HCT116 (cell line): ENCODE measurements around the gene SLC36A2.

ENCODE experiments used
- EZH2 ChIP-seq: fragments of 200-600 bp; sonication (generic); IDR thresholded peaks from 2 replicates; pipeline ENCODE4 v1.6.1; 2017; ENCODE audit warnings: antibody characterized with exemption, mixed run types
- JUND ChIP-seq: IDR thresholded peaks from 2 replicates; pipeline ENCODE4 v1.6.1; 2012
- POLR2A ChIP-seq: IDR thresholded peaks from 2 replicates; pipeline ENCODE4 v1.7.0; 2011; ENCODE audit warnings: borderline replicate concordance; ENCODE audit not compliant: insufficient read depth, insufficient read length; ENCODE audit errors: extremely low read depth
- POLR2AphosphoS5 ChIP-seq: IDR thresholded peaks from 2 replicates; pipeline ENCODE4 v1.6.1; 2011; ENCODE audit warnings: mild to moderate bottlenecking, low read depth, low read length, moderate library complexity
- YY1 ChIP-seq: IDR thresholded peaks from 2 replicates; pipeline ENCODE4 v1.6.1; 2011; ENCODE audit warnings: low read length, low read depth, moderate library complexity, mild to moderate bottlenecking; ENCODE audit not compliant: insufficient replicate concordance; ENCODE audit errors: extremely low read depth
- ZFX ChIP-seq: fragments of 450-650 bp; IDR thresholded peaks from 2 replicates; pipeline ENCODE4 v1.6.1; 2017
- TF ChIP-seq, protein P1 (sequence below), 3 experiments: fragments of 200-600 bp in 1 of 3; sonication (generic) in 1 of 3; IDR thresholded peaks in 2 of 3; conservative IDR thresholded peaks in 1 of 3; 2 replicates each; pipeline ENCODE4 v1.5.1; 2012 to 2017; ENCODE audit warnings: low read depth in 2 of 3, low read length in 2 of 3, antibody characterized with exemption in 1 of 3, borderline replicate concordance in 1 of 3, control low read depth in 1 of 3, mild to moderate bottlenecking in 1 of 3, mixed read lengths in 1 of 3, mixed run types in 1 of 3, moderate library complexity in 1 of 3; ENCODE audit not compliant: insufficient read depth in 1 of 3

DNA sequence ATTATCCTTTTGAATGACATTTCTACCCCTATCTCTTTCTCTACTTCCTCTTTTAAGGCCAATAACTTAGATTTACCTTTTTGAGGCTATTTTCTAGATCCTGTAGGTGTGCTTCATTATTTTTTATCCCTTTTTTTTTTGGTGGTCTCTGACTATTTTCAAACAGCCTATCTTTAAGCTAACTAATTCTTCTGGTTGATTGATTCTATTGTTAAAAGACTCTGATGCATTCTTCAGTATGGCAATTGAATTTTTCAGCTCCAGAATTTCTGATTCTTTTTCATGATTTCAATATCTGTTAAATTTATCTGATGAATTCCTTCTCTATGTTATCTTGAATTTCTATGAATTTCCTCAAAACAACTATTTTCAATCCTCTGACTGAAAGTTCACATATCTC lies 36.4 kb downstream of the SLC36A2 start:
- TF ChIP-seq POLR2AphosphoS5 (no peak), POLR2A (no peak), YY1 (no peak), EZH2 (no peak), JUND (no peak), ZFX (no peak)
- TF ChIP-seq, protein P1, sequence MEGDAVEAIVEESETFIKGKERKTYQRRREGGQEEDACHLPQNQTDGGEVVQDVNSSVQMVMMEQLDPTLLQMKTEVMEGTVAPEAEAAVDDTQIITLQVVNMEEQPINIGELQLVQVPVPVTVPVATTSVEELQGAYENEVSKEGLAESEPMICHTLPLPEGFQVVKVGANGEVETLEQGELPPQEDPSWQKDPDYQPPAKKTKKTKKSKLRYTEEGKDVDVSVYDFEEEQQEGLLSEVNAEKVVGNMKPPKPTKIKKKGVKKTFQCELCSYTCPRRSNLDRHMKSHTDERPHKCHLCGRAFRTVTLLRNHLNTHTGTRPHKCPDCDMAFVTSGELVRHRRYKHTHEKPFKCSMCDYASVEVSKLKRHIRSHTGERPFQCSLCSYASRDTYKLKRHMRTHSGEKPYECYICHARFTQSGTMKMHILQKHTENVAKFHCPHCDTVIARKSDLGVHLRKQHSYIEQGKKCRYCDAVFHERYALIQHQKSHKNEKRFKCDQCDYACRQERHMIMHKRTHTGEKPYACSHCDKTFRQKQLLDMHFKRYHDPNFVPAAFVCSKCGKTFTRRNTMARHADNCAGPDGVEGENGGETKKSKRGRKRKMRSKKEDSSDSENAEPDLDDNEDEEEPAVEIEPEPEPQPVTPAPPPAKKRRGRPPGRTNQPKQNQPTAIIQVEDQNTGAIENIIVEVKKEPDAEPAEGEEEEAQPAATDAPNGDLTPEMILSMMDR (IDR thresholded peaks at IDR 0.05 in 2 of 3, conservative IDR thresholded peaks at IDR 0.05 in 1 of 3; ENCODE audit: borderline replicate concordance in 1 of 3, insufficient read depth in 1 of 3, low read depth in 2 of 3, low read length in 2 of 3), result no peak
